H1 (cell line): Measurements from ENCODE around the gene TSNAXIP1. TPM values are rescaled to one million over a fixed set of nuclear protein-coding genes. Genes with fewer than 3 reads are reported as not detected.

Source experiments
- CTCF ChIA-PET: fragments of 300-600 bp; sonication (Branson Sonifier 250); formaldehyde crosslinking; loops from one replicate; lab custom pipeline; 2021; ENCODE audit not compliant: partially characterized antibody; lab: Charles Lee
- POLR2A ChIA-PET: fragments of 300-600 bp; sonication (Branson Sonifier 250); formaldehyde crosslinking; loops from one replicate; lab custom pipeline; 2021; ENCODE audit warnings: inconsistent platforms; ENCODE audit not compliant: partially characterized antibody; lab: Charles Lee
- DNase-seq, 2 experiments: peaks; one replicate each; pipeline versions ENCODE4 v3.0.0 to v3.0.0-alpha.2; 2010 to 2022; ENCODE audit warnings: low spot score in 2 of 2, low read depth in 1 of 2, mixed read lengths in 1 of 2
- FAIRE-seq: peaks from 2 replicates; lab custom pipeline; 2011; peaks lifted over from hg19 to GRCh38; lab: Jason Lieb, UNC
- H2AFZ ChIP-seq: 2 replicates; pipeline ENCODE4 v1.8.1; 2012; ENCODE audit warnings: low read length, inconsistent platforms
- H2AK5ac ChIP-seq: 2 replicates; pipeline ENCODE4 v1.6.1; 2013; ENCODE audit warnings: low read depth, low read length
- H2BK120ac ChIP-seq: replicated peaks from 2 replicates; pipeline ENCODE3; 2013; ENCODE audit warnings: low read depth, low read length, inconsistent platforms
- H2BK12ac ChIP-seq: 2 replicates; pipeline ENCODE4 v1.6.1; 2013; ENCODE audit warnings: low read depth, low read length
- H2BK15ac ChIP-seq: 2 replicates; pipeline ENCODE4 v1.6.1; 2013; ENCODE audit warnings: low read length
- H2BK20ac ChIP-seq: 2 replicates; pipeline ENCODE4 v1.6.1; 2013; ENCODE audit warnings: low read length
- H2BK5ac ChIP-seq: 2 replicates; pipeline ENCODE4 v1.6.1; 2013; ENCODE audit warnings: low read depth, low read length
- H3K14ac ChIP-seq: 2 replicates; pipeline ENCODE4 v1.6.1; 2013; ENCODE audit warnings: inconsistent platforms; ENCODE audit not compliant: insufficient read length
- H3K18ac ChIP-seq: 2 replicates; pipeline ENCODE4 v1.6.1; 2013; ENCODE audit warnings: low read length; ENCODE audit errors: extremely low read depth
- H3K23ac ChIP-seq: 2 replicates; pipeline ENCODE4 v1.6.1; 2013; ENCODE audit warnings: inconsistent platforms; ENCODE audit not compliant: insufficient read length
- H3K23me2 ChIP-seq: 2 replicates; pipeline ENCODE4 v1.6.1; 2013; ENCODE audit warnings: low read depth, low read length
- H3K27ac ChIP-seq: 2 replicates; pipeline ENCODE4 v1.6.1; 2011; ENCODE audit warnings: low read depth, low read length, inconsistent platforms
- H3K27me3 ChIP-seq, 4 experiments: replicated peaks in 1 of 4; 1 replicate in 1 of 4; 2 replicates in 3 of 4; pipeline versions ENCODE4 v1.6.1 to v1.8.1; 2011 to 2013; ENCODE audit warnings: low read length in 3 of 4, mild to moderate bottlenecking in 3 of 4, inconsistent platforms in 2 of 4, mixed read lengths in 2 of 4, moderate library complexity in 1 of 4; ENCODE audit not compliant: control insufficient read depth in 3 of 4, insufficient read depth in 3 of 4; ENCODE audit errors: extremely low read depth in 1 of 4
- H3K36me3 ChIP-seq, 4 experiments: 2 replicates each; pipeline versions ENCODE4 v1.6.1 to v1.8.1; 2011 to 2013; ENCODE audit warnings: mild to moderate bottlenecking in 4 of 4, low read length in 3 of 4, moderate library complexity in 2 of 4, control low read depth in 1 of 4, inconsistent platforms in 1 of 4; ENCODE audit not compliant: insufficient read depth in 4 of 4, control insufficient read depth in 2 of 4
- H3K4ac ChIP-seq: replicated peaks from 2 replicates; pipeline ENCODE3; 2013; ENCODE audit warnings: low read length, low read depth, mixed read lengths, inconsistent platforms; ENCODE audit not compliant: insufficient read length
- H3K4me1 ChIP-seq, 4 experiments: replicated peaks in 1 of 4; 1 replicate in 1 of 4; 2 replicates in 3 of 4; pipeline versions ENCODE4 v1.6.1 to v1.8.1; 2011 to 2013; ENCODE audit warnings: low read length in 3 of 4, inconsistent platforms in 2 of 4, mixed read lengths in 1 of 4; ENCODE audit not compliant: insufficient read depth in 4 of 4, control insufficient read depth in 3 of 4
- H3K4me2 ChIP-seq, 2 experiments: 2 replicates each; pipeline versions ENCODE4 v1.6.1 to v1.8.1; 2011 to 2013; ENCODE audit warnings: low read depth in 2 of 2, low read length in 2 of 2, control low read depth in 1 of 2, inconsistent platforms in 1 of 2, mild to moderate bottlenecking in 1 of 2; ENCODE audit not compliant: insufficient read depth in 1 of 2
- H3K4me3 ChIP-seq, 4 experiments: fragments of 200-600, 300-600 bp in 1 of 4; sonication (generic), shearing (Covaris generic), sonication (Bioruptor Twin) in 1 of 4; 2 replicates each; pipeline versions ENCODE4 v1.5.1 to v1.8.1; 2011 to 2016; ENCODE audit warnings: low read length in 4 of 4, low read depth in 3 of 4, control low read depth in 2 of 4, inconsistent platforms in 2 of 4, mild to moderate bottlenecking in 2 of 4, mixed read lengths in 1 of 4, moderate library complexity in 1 of 4; ENCODE audit not compliant: insufficient read depth in 2 of 4; ENCODE audit errors: extremely low read depth in 1 of 4
- H3K56ac ChIP-seq: replicated peaks from 2 replicates; pipeline ENCODE3; 2013; ENCODE audit warnings: low read depth, mild to moderate bottlenecking, mixed read lengths, low read length, inconsistent platforms; ENCODE audit not compliant: insufficient read length
- H3K79me1 ChIP-seq: 2 replicates; pipeline ENCODE4 v1.6.1; 2013; ENCODE audit warnings: low read depth, low read length, control low read depth
- H3K79me2 ChIP-seq, 2 experiments: 2 replicates each; pipeline versions ENCODE4 v1.6.1 to v1.8.1; 2012 to 2013; ENCODE audit warnings: low read length in 2 of 2, mild to moderate bottlenecking in 2 of 2, inconsistent platforms in 1 of 2; ENCODE audit not compliant: insufficient read depth in 2 of 2, control insufficient read depth in 1 of 2
- H3K9ac ChIP-seq, 4 experiments: replicated peaks in 1 of 4; 1 replicate in 1 of 4; 2 replicates in 3 of 4; pipeline versions ENCODE4 v1.6.1 to v1.8.1; 2011 to 2013; ENCODE audit warnings: low read depth in 3 of 4, low read length in 3 of 4, control low read depth in 2 of 4, mild to moderate bottlenecking in 2 of 4, moderate library complexity in 2 of 4, inconsistent platforms in 1 of 4; ENCODE audit errors: extremely low read depth in 1 of 4
- H3K9me3 ChIP-seq, 2 experiments: 2 replicates each; pipeline versions ENCODE4 v1.6.1 to v1.8.1; 2012 to 2013; ENCODE audit warnings: mild to moderate bottlenecking in 2 of 2, moderate library complexity in 2 of 2, control low read depth in 1 of 2, inconsistent platforms in 1 of 2, low read depth in 1 of 2, low read length in 1 of 2, mixed read lengths in 1 of 2; ENCODE audit not compliant: insufficient read depth in 2 of 2
- H4K20me1 ChIP-seq, 2 experiments: replicated peaks in 1 of 2; 2 replicates each; pipeline versions ENCODE3 to v1.8.1; 2011 to 2013; ENCODE audit warnings: inconsistent platforms in 2 of 2, low read length in 2 of 2, mild to moderate bottlenecking in 1 of 2; ENCODE audit not compliant: insufficient read depth in 2 of 2, control insufficient read depth in 1 of 2
- H4K5ac ChIP-seq: 2 replicates; pipeline ENCODE4 v1.6.1; 2013; ENCODE audit warnings: low read length, low read depth, mixed read lengths, inconsistent platforms; ENCODE audit not compliant: insufficient read length
- H4K8ac ChIP-seq: 2 replicates; pipeline ENCODE4 v1.8.0; 2013; ENCODE audit warnings: mild to moderate bottlenecking, moderate library complexity, low read length, inconsistent platforms; ENCODE audit not compliant: insufficient read depth; ENCODE audit errors: extremely low read depth
- H4K91ac ChIP-seq: replicated peaks from 2 replicates; pipeline ENCODE3; 2013; ENCODE audit warnings: low read length, mixed read lengths, inconsistent platforms; ENCODE audit not compliant: insufficient read length
- ASH2L ChIP-seq: fragments of 200-600, 300-600 bp; sonication (generic); IDR thresholded peaks from one replicate; pipeline ENCODE4 v1.7.1; 2017; ENCODE audit warnings: low read length
- CBX5 ChIP-seq: fragments of 300-800, 300-1000 bp; sonication (generic); IDR thresholded peaks from 2 replicates; pipeline ENCODE4 v1.7.1; 2016; ENCODE audit warnings: antibody characterized with exemption, low read length, low read depth
- CHD1 ChIP-seq: IDR thresholded peaks from 2 replicates; pipeline ENCODE4 v1.6.1; 2012; ENCODE audit warnings: low read depth, low read length, improper control_type of control experiment
- CREB1 ChIP-seq: IDR thresholded peaks from 2 replicates; pipeline ENCODE4 v1.6.1; 2012; ENCODE audit warnings: inconsistent platforms
- EP300 ChIP-seq, 2 experiments: IDR thresholded peaks; 1 replicate in 1 of 2; 2 replicates in 1 of 2; pipeline ENCODE4 v1.6.1; 2011 to 2012; ENCODE audit warnings: low read depth in 2 of 2, low read length in 2 of 2, mild to moderate bottlenecking in 2 of 2, borderline replicate concordance in 1 of 2, inconsistent platforms in 1 of 2, moderate library complexity in 1 of 2
- JUND ChIP-seq: IDR thresholded peaks from 2 replicates; pipeline ENCODE4 v1.6.1; 2011; ENCODE audit warnings: mild to moderate bottlenecking, improper control_type of control experiment, low read length
- MAFK ChIP-seq: IDR thresholded peaks from 2 replicates; pipeline ENCODE4 v1.6.1; 2012; ENCODE audit warnings: low read depth, mild to moderate bottlenecking, improper control_type of control experiment, low read length
- NANOG ChIP-seq: IDR thresholded peaks from 2 replicates; pipeline ENCODE4 v1.6.1; 2011; ENCODE audit warnings: low read length, low read depth, mild to moderate bottlenecking, inconsistent platforms; ENCODE audit not compliant: insufficient read depth, poor library complexity, severe bottlenecking
- RBBP5 ChIP-seq: IDR thresholded peaks from 2 replicates; pipeline ENCODE4 v1.7.1; 2012; ENCODE audit warnings: low read depth, mild to moderate bottlenecking, inconsistent platforms, low read length, moderate library complexity, borderline replicate concordance
- RFX5 ChIP-seq: IDR thresholded peaks from 2 replicates; pipeline ENCODE4 v1.6.1; 2011; ENCODE audit warnings: low read depth, low read length, improper control_type of control experiment, borderline replicate concordance
- SAP30 ChIP-seq: fragments of 300-600 bp; sonication (generic); IDR thresholded peaks from 2 replicates; pipeline ENCODE4 v1.7.1; 2012; ENCODE audit warnings: low read length, moderate library complexity, mild to moderate bottlenecking, inconsistent platforms; ENCODE audit not compliant: insufficient read depth, insufficient replicate concordance
- SRF ChIP-seq: IDR thresholded peaks from 2 replicates; pipeline ENCODE4 v1.6.1; 2011; ENCODE audit warnings: mild to moderate bottlenecking, low read depth, low read length, moderate library complexity
- TBP ChIP-seq: IDR thresholded peaks from 2 replicates; pipeline ENCODE4 v1.6.1; 2011; ENCODE audit warnings: low read depth, low read length, improper control_type of control experiment
- ZNF274 ChIP-seq: IDR thresholded peaks from 2 replicates; pipeline ENCODE4 v1.7.0; 2012; ENCODE audit warnings: low read length, borderline replicate concordance; ENCODE audit errors: extremely low read depth
- WGBS, 2 experiments: shearing (Covaris generic) in 1 of 2; methylation state at CpG; one replicate each; pipeline versions ENCODE4 v1.1.6 to v1.1.7; 2013 to 2015; ENCODE audit warnings: low lambda C conversion rate in 2 of 2, mixed read lengths in 2 of 2, inconsistent platforms in 1 of 2, low coverage in 1 of 2, missing lambda C conversion rate in 1 of 2; ENCODE audit not compliant: insufficient replicate concordance in 2 of 2, insufficient coverage in 1 of 2, insufficient read length in 1 of 2; ENCODE audit errors: extremely low coverage in 1 of 2, missing lambda C conversion rate in 1 of 2; 5-methylcytosine and 5-hydroxymethylcytosine counted together
- polyA plus RNA-seq, 7 experiments: library from polyadenylated mRNA; depleted of rRNA in 3 of 7; stranded (reverse) in 5 of 7; unstranded in 2 of 7; fragments of >200 nt in 5 of 7; fragments of 200-250 nt in 2 of 7; gene quantifications; 1 replicate in 5 of 7; 2 replicates in 1 of 7; 4 replicates in 1 of 7; pipeline versions ENCODE4 v1.2.1 to v1.2.3, GENCODE V29; 2011 to 2013; ENCODE audit warnings: missing spikeins in 2 of 7, mixed read lengths in 2 of 7
- total RNA-seq: library from RNA; stranded (reverse); fragmentation: NEBNext Ultra II Directional; extraction: Animal tissue kit (Norgen Biotek cat#: 25700); gene quantifications from 2 replicates; pipeline ENCODE4 v1.2.1, GENCODE V29; 2021

The TSNAXIP1 gene
- total and polyA plus RNA-seq, 2 of the 8 experiments (the other 6 are each of a cell fraction or from before 2014, with no cell fraction given) = 0.37 to 0.94 TPM

GRCh38 chr16:67877064-67877463 is 70.4 kb downstream of the TSNAXIP1 start:
- no peak overlapping the region for H2AFZ ChIP-seq
- no peak overlapping the region for H3K4me2 ChIP-seq
- no peak overlapping the region for H3K14ac ChIP-seq
- no peak for DNase-seq
- no peaks in the 10 kb centered on the region for H3K9me3 ChIP-seq
- no peak overlapping the region for H2BK5ac ChIP-seq
- H2AK5ac ChIP-seq = no peak overlapping the region
- peaks cover 28 to 47% (median 41%) of the 10 kb centered on the region in 4 experiments for H3K36me3 ChIP-seq
- no peak overlapping the region for H4K91ac ChIP-seq
- H2BK12ac ChIP-seq = no peak overlapping the region
- no peak overlapping the region for H3K56ac ChIP-seq
- no peak overlapping the region for H3K27ac ChIP-seq
- WGBS, 2 experiments = 96% methylated on average over 11 of the region's 11 CpGs; no CpG with 5 or more reads in 1 of the 2 experiments
- FAIRE-seq = no peak
- H3K18ac ChIP-seq = no peak overlapping the region
- no peak overlapping the region for H3K9ac ChIP-seq
- H4K8ac ChIP-seq = no peak overlapping the region
- no peaks in the 10 kb centered on the region for H3K27me3 ChIP-seq
- H4K5ac ChIP-seq = no peak overlapping the region
- no peak overlapping the region for H2BK15ac ChIP-seq
- POLR2A ChIA-PET = interaction anchor here (0.6 to 1.4 kb wide), 5 partner anchors 9 to 351 kb away, joined by 3 to 6 read pairs (median 3); partner anchors contain the start of gene CENPT
- H3K4ac ChIP-seq = no peak overlapping the region
- H3K4me3 ChIP-seq = no peak overlapping the region
- H3K79me1 ChIP-seq = peaks cover 13% of the 10 kb centered on the region
- H4K20me1 ChIP-seq = peaks cover 10 to 16% of the 10 kb centered on the region in 2 experiments
- no peak overlapping the region for H2BK20ac ChIP-seq
- H3K23ac ChIP-seq = no peak overlapping the region
- no peak overlapping the region for H2BK120ac ChIP-seq
- H3K79me2 ChIP-seq = peaks cover 3 to 30% of the 10 kb centered on the region in 2 experiments; a peak in 3 of 4 replicates
- H3K23me2 ChIP-seq = peaks cover 2% of the 10 kb centered on the region; the same call in 1 of the 2 replicates
- peaks cover 0 to 7% (median 3%) of the 10 kb centered on the region in 4 experiments; a peak in 3 of 7 replicates for H3K4me1 ChIP-seq
- CTCF ChIA-PET = interaction anchor here (1.5 to 21.8 kb wide), 3 partner anchors 11 to 58 kb away, joined by 4 to 623 read pairs (median 5); partner anchors contain the start of genes CTRL, LCAT and PSMB10
- TF ChIP-seq CREB1 = no peak
- no peak for TF ChIP-seq NANOG
- no peak for TF ChIP-seq CBX5
- TF ChIP-seq EP300 (IDR thresholded peaks at IDR 0.05; ENCODE audit: borderline replicate concordance in 1 of 2, low read depth in 2 of 2, low read length in 2 of 2) = no peak
- TF ChIP-seq CHD1 = no peak
- TF ChIP-seq ZNF274 = no peak
- no peak for TF ChIP-seq SRF
- no peak for TF ChIP-seq JUND
- no peak for TF ChIP-seq ASH2L
- no peak for TF ChIP-seq SAP30
- no peak for TF ChIP-seq MAFK
- TF ChIP-seq TBP = no peak
- TF ChIP-seq RFX5 = no peak
- TF ChIP-seq RBBP5 = no peak
